ENCODE data around the gene TFB1M.

- TF ChIP-seq CTCF (conservative IDR thresholded peaks at IDR 0.05 in 1 of 2, IDR thresholded peaks at IDR 0.05 in 1 of 2; ENCODE audit: extremely low read depth in 1 of 2, insufficient read depth in 1 of 2, low read depth in 1 of 2, low read length in 2 of 2) (no peak), EZH2 (IDR thresholded peaks at IDR 0.05; ENCODE audit: borderline replicate concordance, low read length) (no peak)
Measured at GRCh38 chr6:155241966-155242365, 72.3 kb downstream of the TFB1M start.
